WTC11 (cell line): ENCODE data around the gene SMYD3. TPM values are rescaled to one million over a fixed set of nuclear protein-coding genes. Genes with fewer than 3 reads are reported as not detected.

Experiments used
- ATAC-seq: fragments of 200-7000 bp; cut with Tn5 transposase; 2 replicates; pipeline ENCODE4 v1.10.0; 2021; ENCODE audit warnings: mild to moderate bottlenecking, moderate library complexity
- CTCF ChIA-PET: fragments of 300-600 bp; sonication (Branson Sonifier 250); formaldehyde crosslinking; loops from one replicate; lab custom pipeline; 2021; ENCODE audit warnings: antibody characterized with exemption; lab: Charles Lee
- POLR2A ChIA-PET: fragments of 350-600 bp; sonication (Branson Sonifier 250); formaldehyde crosslinking; loops from one replicate; lab custom pipeline; 2021; ENCODE audit warnings: antibody characterized with exemption; lab: Charles Lee
- DNase-seq: peaks from one replicate; pipeline ENCODE4 v3.0.0; 2021; ENCODE audit warnings: low spot score
- H3K27ac Mint-ChIP-seq: 2 replicates; pipeline ENCODE4 v1.8.0; 2021; ENCODE audit warnings: mixed read lengths
- H3K27me3 Mint-ChIP-seq: 2 replicates; pipeline ENCODE4 v1.8.0; 2021; ENCODE audit warnings: low read depth, mild to moderate bottlenecking, moderate library complexity, mixed read lengths
- H3K36me3 Mint-ChIP-seq: 2 replicates; pipeline ENCODE4 v1.8.0; 2021; ENCODE audit warnings: mixed read lengths
- H3K4me1 Mint-ChIP-seq: 2 replicates; pipeline ENCODE4 v1.8.0; 2022; ENCODE audit warnings: mixed read lengths
- H3K4me3 Mint-ChIP-seq: 2 replicates; pipeline ENCODE4 v1.8.0; 2021; ENCODE audit warnings: mild to moderate bottlenecking, moderate library complexity, mixed read lengths
- H3K9me3 Mint-ChIP-seq: 2 replicates; pipeline ENCODE4 v1.8.0; 2021; ENCODE audit warnings: mixed read lengths
- AFF4 ChIP-seq: sonication (generic); formaldehyde crosslinking; IDR thresholded peaks from 2 replicates; pipeline ENCODE4 v1.8.1; 2023; ENCODE audit warnings: mild to moderate bottlenecking, missing genetic modification reagents, borderline replicate concordance
- ATF3 ChIP-seq: sonication (generic); formaldehyde crosslinking; conservative IDR thresholded peaks from 2 replicates; pipeline ENCODE4 v1.8.1; 2022; ENCODE audit warnings: mild to moderate bottlenecking, missing genetic modification reagents
- ATF6 ChIP-seq: sonication (generic); formaldehyde crosslinking; IDR thresholded peaks from 2 replicates; pipeline ENCODE4 v1.8.1; 2023; ENCODE audit warnings: mild to moderate bottlenecking, missing genetic modification reagents
- E2F4 ChIP-seq: sonication (generic); formaldehyde crosslinking; IDR thresholded peaks from 2 replicates; pipeline ENCODE4 v1.8.1; 2022; ENCODE audit warnings: low read depth, mild to moderate bottlenecking, moderate library complexity, missing genetic modification reagents, borderline replicate concordance
- ESRRA ChIP-seq: sonication (generic); formaldehyde crosslinking; IDR thresholded peaks from 2 replicates; pipeline ENCODE4 v1.8.1; 2022; ENCODE audit warnings: mild to moderate bottlenecking, missing genetic modification reagents, borderline replicate concordance
- FOXP1 ChIP-seq: sonication (generic); formaldehyde crosslinking; IDR thresholded peaks from 2 replicates; pipeline ENCODE4 v1.8.0; 2022; ENCODE audit warnings: missing genetic modification reagents, mild to moderate bottlenecking, moderate library complexity, borderline replicate concordance
- GTF2I ChIP-seq: fragments of 250-450 bp; sonication (Bioruptor Pico); conservative IDR thresholded peaks from 2 replicates; pipeline ENCODE4 v1.4.0; 2021; ENCODE audit warnings: mild to moderate bottlenecking
- PREB ChIP-seq: sonication (generic); formaldehyde crosslinking; IDR thresholded peaks from 2 replicates; pipeline ENCODE4 v1.8.1; 2022; ENCODE audit warnings: mild to moderate bottlenecking, missing genetic modification reagents, moderate library complexity, borderline replicate concordance
- RELA ChIP-seq: sonication (generic); formaldehyde crosslinking; IDR thresholded peaks from 2 replicates; pipeline ENCODE4 v1.8.1; 2022; ENCODE audit warnings: missing genetic modification reagents, mild to moderate bottlenecking, borderline replicate concordance
- SOX15 ChIP-seq: fragments of 250-450 bp; sonication (Bioruptor Pico); IDR thresholded peaks from 2 replicates; pipeline ENCODE4 v1.9.0; 2021; ENCODE audit warnings: mild to moderate bottlenecking
- TEAD4 ChIP-seq: sonication (generic); formaldehyde crosslinking; IDR thresholded peaks from 2 replicates; pipeline ENCODE4 v1.8.0; 2022; ENCODE audit warnings: mild to moderate bottlenecking, missing genetic modification reagents
- TP53 ChIP-seq: sonication (generic); formaldehyde crosslinking; IDR thresholded peaks from 2 replicates; pipeline ENCODE4 v1.8.1; 2023; ENCODE audit warnings: mild to moderate bottlenecking, missing genetic modification reagents
- USF2 ChIP-seq: sonication (generic); formaldehyde crosslinking; IDR thresholded peaks from 2 replicates; pipeline ENCODE4 v1.8.1; 2023; ENCODE audit warnings: mild to moderate bottlenecking, missing genetic modification reagents, moderate library complexity
- ZNF219 ChIP-seq: sonication (generic); formaldehyde crosslinking; IDR thresholded peaks from 2 replicates; pipeline ENCODE4 v1.8.0; 2023; ENCODE audit warnings: missing genetic modification reagents, mild to moderate bottlenecking, borderline replicate concordance
- ZNF416 ChIP-seq: fragments of 250-450 bp; sonication (Bioruptor Pico); IDR thresholded peaks from 2 replicates; pipeline ENCODE4 v1.9.0; 2021; ENCODE audit warnings: mild to moderate bottlenecking, inconsistent platforms
- ZSCAN18 ChIP-seq: fragments of 250-450 bp; sonication (Bioruptor Pico); IDR thresholded peaks from 2 replicates; pipeline ENCODE4 v2.1.2; 2022; ENCODE audit warnings: mild to moderate bottlenecking, moderate library complexity
- total RNA-seq: library from RNA; stranded (reverse); gene quantifications from 3 replicates; pipeline ENCODE4 v1.2.3, GENCODE V29; 2021

Gene SMYD3
- total RNA-seq, 1 experiment from 2014 or later: 21.4 TPM

GRCh38 chr1:245829826-245830225 lies 677.3 kb downstream of the SMYD3 start:
- DNase-seq (no peak), ATAC-seq (no peak)
- peaks cover 8% of the 10 kb centered on the region for H3K9me3 Mint-ChIP-seq
- CTCF ChIA-PET: interaction anchor here (1.4 kb wide), 1 partner anchor 59 kb away, joined by 3 read pairs; no protein-coding TSS in a partner anchor
- POLR2A ChIA-PET: no interaction called here
- no peak overlapping the region for H3K4me3 Mint-ChIP-seq
- no peaks in the 10 kb centered on the region for H3K4me1 Mint-ChIP-seq
- no peaks in the 10 kb centered on the region for H3K27me3 Mint-ChIP-seq
- H3K27ac Mint-ChIP-seq: no peak overlapping the region
- TF ChIP-seq ATF3 (CRISPR knock-in tag) (no peak), ESRRA (no peak), TEAD4 (no peak), TP53 (CRISPR knock-in tag) (no peak), ZSCAN18 (no peak), ATF6 (no peak), E2F4 (no peak), RELA (no peak), PREB (no peak), SOX15 (no peak), FOXP1 (CRISPR knock-in tag) (no peak), ZNF416 (CRISPR knock-in tag) (no peak), GTF2I (CRISPR knock-in tag) (no peak), USF2 (CRISPR knock-in tag) (no peak), AFF4 (CRISPR knock-in tag) (no peak), ZNF219 (CRISPR knock-in tag) (no peak)
- TF ChIP-seq, all 79 proteins: peak for 0
- H3K36me3 Mint-ChIP-seq: no peaks in the 10 kb centered on the region
